ENCODE results near the gene POC5.
"Not testable (repeated sequence)": the region's sequence is repeated elsewhere in the genome, so short reads cannot be mapped to it uniquely, and the experiment has no call there.

The POC5 gene

GRCh38 chr5:75707911-75708509 lies 9.2 kb downstream of the POC5 start:
- no peak overlapping the region for H3K4me3 ChIP-seq (ENCODE audit: insufficient read depth, low read depth, low read length)
- H3K9me3 ChIP-seq (ENCODE audit: control insufficient read depth, low read length): no peaks in the 10 kb centered on the region
- H3K27me3 ChIP-seq (ENCODE audit: control insufficient read depth, insufficient read depth, low read length, poor library complexity, severe bottlenecking): no peaks in the 10 kb centered on the region
- no peaks in the 10 kb centered on the region for H3K4me1 ChIP-seq (ENCODE audit: control insufficient read depth, insufficient read depth, low read length)
- peaks cover 9% of the 10 kb centered on the region for H3K36me3 ChIP-seq (ENCODE audit: control insufficient read depth, insufficient read depth, low read length)
- no peak overlapping the region for H3K27ac ChIP-seq (ENCODE audit: insufficient read depth, low read depth, low read length, poor library complexity, severe bottlenecking)
- 78 to 100% methylated on average over 1 of the region's 1 CpG for WGBS, 2 experiments

- H3K4me3 ChIP-seq (ENCODE audit: insufficient read depth, low read depth, low read length): no peak overlapping the region
- no peak overlapping the region for H3K27ac ChIP-seq (ENCODE audit: insufficient read depth, low read depth, low read length, poor library complexity, severe bottlenecking)
- H3K4me1 ChIP-seq (ENCODE audit: control insufficient read depth, insufficient read depth, low read length): no peaks in the 10 kb centered on the region
- H3K9me3 ChIP-seq (ENCODE audit: control insufficient read depth, low read length): no peaks in the 10 kb centered on the region
- 80 to 83% methylated on average over 3 of the region's 3 CpGs for WGBS, 2 experiments
- H3K27me3 ChIP-seq (ENCODE audit: control insufficient read depth, insufficient read depth, low read length, poor library complexity, severe bottlenecking): no peaks in the 10 kb centered on the region
- H3K36me3 ChIP-seq (ENCODE audit: control insufficient read depth, insufficient read depth, low read length): peaks cover 17% of the 10 kb centered on the region
Observed at GRCh38 chr5:75706775-75707174, 10.5 kb downstream of the POC5 start.

GRCh38 chr5:75706016-75706415 lies 11.2 kb downstream of the POC5 start:
- H3K27me3 ChIP-seq (ENCODE audit: control insufficient read depth, insufficient read depth, low read length, poor library complexity, severe bottlenecking): no peaks in the 10 kb centered on the region
- H3K27ac ChIP-seq (ENCODE audit: insufficient read depth, low read depth, low read length, poor library complexity, severe bottlenecking): no peak overlapping the region
- 80 to 91% methylated on average over 1 of the region's 1 CpG for WGBS, 2 experiments
- no peaks in the 10 kb centered on the region for H3K4me1 ChIP-seq (ENCODE audit: control insufficient read depth, insufficient read depth, low read length)
- H3K36me3 ChIP-seq (ENCODE audit: control insufficient read depth, insufficient read depth, low read length): peaks cover 19% of the 10 kb centered on the region
- H3K9me3 ChIP-seq (ENCODE audit: control insufficient read depth, low read length): no peaks in the 10 kb centered on the region
- no peak overlapping the region for H3K4me3 ChIP-seq (ENCODE audit: insufficient read depth, low read depth, low read length)

- Histone ChIP-seq H3K4me1 (ENCODE audit: control insufficient read depth, insufficient read depth, low read length) (no peaks in the 10 kb centered on the region), H3K9me3 (ENCODE audit: control insufficient read depth, low read length) (no peaks in the 10 kb centered on the region), H3K4me3 (ENCODE audit: insufficient read depth, low read depth, low read length) (no peak overlapping the region), H3K27me3 (ENCODE audit: control insufficient read depth, insufficient read depth, low read length, poor library complexity, severe bottlenecking) (no peaks in the 10 kb centered on the region), H3K27ac (ENCODE audit: insufficient read depth, low read depth, low read length, poor library complexity, severe bottlenecking) (no peak overlapping the region), H3K36me3 (ENCODE audit: control insufficient read depth, insufficient read depth, low read length) (peaks cover 15% of the 10 kb centered on the region)
- WGBS, 2 experiments: 98% methylated on average over 4 of the region's 4 CpGs
Observed at GRCh38 chr5:75701856-75702255, 15.4 kb downstream of the POC5 start.

GRCh38 chr5:75695472-75696351 lies 21.5 kb downstream of the POC5 start:
- H3K4me3 ChIP-seq (ENCODE audit: insufficient read depth, low read depth, low read length); H3K4me1 ChIP-seq (ENCODE audit: control insufficient read depth, insufficient read depth, low read length); H3K27ac ChIP-seq (ENCODE audit: insufficient read depth, low read depth, low read length, poor library complexity, severe bottlenecking); H3K9me3 ChIP-seq (ENCODE audit: control insufficient read depth, low read length); H3K27me3 ChIP-seq (ENCODE audit: control insufficient read depth, insufficient read depth, low read length, poor library complexity, severe bottlenecking); H3K36me3 ChIP-seq (ENCODE audit: control insufficient read depth, insufficient read depth, low read length): not testable (repeated sequence)
- 71 to 77% methylated on average over 22 of the region's 22 CpGs for WGBS, 2 experiments

- Histone ChIP-seq H3K4me1 (ENCODE audit: control insufficient read depth, insufficient read depth, low read length) (no peaks in the 10 kb centered on the region), H3K4me3 (ENCODE audit: insufficient read depth, low read depth, low read length) (no peak overlapping the region), H3K36me3 (ENCODE audit: control insufficient read depth, insufficient read depth, low read length) (peaks cover 9% of the 10 kb centered on the region), H3K27me3 (ENCODE audit: control insufficient read depth, insufficient read depth, low read length, poor library complexity, severe bottlenecking) (no peaks in the 10 kb centered on the region), H3K9me3 (ENCODE audit: control insufficient read depth, low read length) (no peaks in the 10 kb centered on the region), H3K27ac (ENCODE audit: insufficient read depth, low read depth, low read length, poor library complexity, severe bottlenecking) (no peak overlapping the region)
- WGBS, 2 experiments: 73% methylated on average over 1 of the region's 1 CpG; no CpG with 5 or more reads in 1 of the 2 experiments
Observed at GRCh38 chr5:75694781-75695180, 22.5 kb downstream of the POC5 start.

GRCh38 chr5:75690669-75691068 lies 26.6 kb downstream of the POC5 start:
- H3K36me3 ChIP-seq (ENCODE audit: control insufficient read depth, insufficient read depth, low read length): peaks cover 20% of the 10 kb centered on the region

GRCh38 chr5:75686480-75686879 lies 30.8 kb downstream of the POC5 start:
- Histone ChIP-seq H3K27me3 (ENCODE audit: control insufficient read depth, insufficient read depth, low read length, poor library complexity, severe bottlenecking) (no peaks in the 10 kb centered on the region), H3K4me3 (ENCODE audit: insufficient read depth, low read depth, low read length) (no peak overlapping the region), H3K27ac (ENCODE audit: insufficient read depth, low read depth, low read length, poor library complexity, severe bottlenecking) (no peak overlapping the region), H3K36me3 (ENCODE audit: control insufficient read depth, insufficient read depth, low read length) (peaks cover 12% of the 10 kb centered on the region), H3K9me3 (ENCODE audit: control insufficient read depth, low read length) (no peaks in the 10 kb centered on the region), H3K4me1 (ENCODE audit: control insufficient read depth, insufficient read depth, low read length) (no peaks in the 10 kb centered on the region)

More at GRCh38 chr5:75690669-75691068, 26.6 kb downstream of the POC5 start:
- Histone ChIP-seq H3K27ac (ENCODE audit: insufficient read depth, low read depth, low read length, poor library complexity, severe bottlenecking) (no peak overlapping the region), H3K4me1 (ENCODE audit: control insufficient read depth, insufficient read depth, low read length) (no peaks in the 10 kb centered on the region), H3K4me3 (ENCODE audit: insufficient read depth, low read depth, low read length) (no peak overlapping the region), H3K9me3 (ENCODE audit: control insufficient read depth, low read length) (no peaks in the 10 kb centered on the region), H3K27me3 (ENCODE audit: control insufficient read depth, insufficient read depth, low read length, poor library complexity, severe bottlenecking) (no peaks in the 10 kb centered on the region)
- 83 to 94% methylated on average over 1 of the region's 1 CpG for WGBS, 2 experiments

GRCh38 chr5:75685141-75685540 lies 32.1 kb downstream of the POC5 start:
- no peaks in the 10 kb centered on the region for H3K9me3 ChIP-seq (ENCODE audit: control insufficient read depth, low read length)
- H3K27me3 ChIP-seq (ENCODE audit: control insufficient read depth, insufficient read depth, low read length, poor library complexity, severe bottlenecking): no peaks in the 10 kb centered on the region
- WGBS, 2 experiments: 97% methylated on average over 11 of the region's 11 CpGs
- no peak overlapping the region for H3K27ac ChIP-seq (ENCODE audit: insufficient read depth, low read depth, low read length, poor library complexity, severe bottlenecking)
- no peaks in the 10 kb centered on the region for H3K4me1 ChIP-seq (ENCODE audit: control insufficient read depth, insufficient read depth, low read length)
- H3K4me3 ChIP-seq (ENCODE audit: insufficient read depth, low read depth, low read length): no peak overlapping the region
- peaks cover 12% of the 10 kb centered on the region for H3K36me3 ChIP-seq (ENCODE audit: control insufficient read depth, insufficient read depth, low read length)

- Histone ChIP-seq H3K9me3 (ENCODE audit: control insufficient read depth, low read length) (no peaks in the 10 kb centered on the region), H3K4me3 (ENCODE audit: insufficient read depth, low read depth, low read length) (no peak overlapping the region)
- 69 to 78% methylated on average over 2 of the region's 2 CpGs for WGBS, 2 experiments
Observed at GRCh38 chr5:75681125-75681830, 36.0 kb downstream of the POC5 start.

More at GRCh38 chr5:75681125-75681830, 36.0 kb downstream of the POC5 start:
- no peaks in the 10 kb centered on the region for H3K36me3 ChIP-seq (ENCODE audit: control insufficient read depth, insufficient read depth, low read length)
- H3K27ac ChIP-seq (ENCODE audit: insufficient read depth, low read depth, low read length, poor library complexity, severe bottlenecking): no peak overlapping the region
- no peaks in the 10 kb centered on the region for H3K4me1 ChIP-seq (ENCODE audit: control insufficient read depth, insufficient read depth, low read length)
- no peaks in the 10 kb centered on the region for H3K27me3 ChIP-seq (ENCODE audit: control insufficient read depth, insufficient read depth, low read length, poor library complexity, severe bottlenecking)

All from ectodermal cell (in vitro differentiated cells).